MCF 10A (cell line): ENCODE results near the gene RAC3. TPM values are rescaled to one million over a fixed set of nuclear protein-coding genes. Genes with fewer than 3 reads are reported as not detected.

Source experiments
- BruUV-seq: library from RNA; stranded (reverse); fragments of 400-500 nt; replicated peaks from 2 replicates; lab custom pipeline; 2021; lab: Mats Ljungman, UMichigan
- CTCF ChIA-PET: fragments of 300-600 bp; sonication (Branson Sonifier 250); formaldehyde crosslinking; extraction: SDS; loops from one replicate; lab custom pipeline; 2021; ENCODE audit warnings: antibody characterized with exemption, inconsistent platforms; lab: Yijun Ruan, JAX
- POLR2A ChIA-PET: fragments of 300-600, 350-650 bp; sonication (Branson Sonifier 250); formaldehyde crosslinking; extraction: SDS; loops from one replicate; lab custom pipeline; 2020; ENCODE audit warnings: antibody characterized with exemption, inconsistent platforms; lab: Yijun Ruan, JAX
- DNase-seq: peaks from one replicate; pipeline ENCODE4 v3.0.0-alpha.2; 2018; ENCODE audit not compliant: unreplicated experiment
- H3K27ac Mint-ChIP-seq: one replicate; pipeline ENCODE4 v1.8.0; 2022; ENCODE audit warnings: mild to moderate bottlenecking, low read depth, mixed read lengths; ENCODE audit not compliant: unreplicated experiment
- H3K27me3 Mint-ChIP-seq: one replicate; pipeline ENCODE4 v1.8.0; 2022; ENCODE audit warnings: mixed read lengths; ENCODE audit not compliant: insufficient read depth, unreplicated experiment
- H3K36me3 Mint-ChIP-seq: one replicate; pipeline ENCODE4 v1.8.0; 2022; ENCODE audit warnings: mild to moderate bottlenecking, moderate library complexity, mixed read lengths; ENCODE audit not compliant: insufficient read depth, unreplicated experiment
- H3K4me1 Mint-ChIP-seq: one replicate; pipeline ENCODE4 v1.8.0; 2022; ENCODE audit warnings: mixed read lengths; ENCODE audit not compliant: insufficient read depth, unreplicated experiment
- H3K4me3 Mint-ChIP-seq: one replicate; pipeline ENCODE4 v1.8.0; 2022; ENCODE audit warnings: mild to moderate bottlenecking, moderate library complexity, mixed read lengths; ENCODE audit not compliant: unreplicated experiment
- H3K9me3 Mint-ChIP-seq: one replicate; pipeline ENCODE4 v1.8.0; 2022; ENCODE audit warnings: mixed read lengths; ENCODE audit not compliant: unreplicated experiment
- CTCF ChIP-seq: fragments of 200-600 bp; IDR thresholded peaks from one replicate; pipeline ENCODE4 v1.8.0; 2022; ENCODE audit warnings: antibody characterized with exemption, mild to moderate bottlenecking; ENCODE audit not compliant: unreplicated experiment
- intact Hi-C: fragments of 100-400 bp; cut with micrococcal nuclease; formaldehyde crosslinking; loops from 2 replicates; pipeline ENCODE4 v1.14.1; 2022
- total RNA-seq: library from RNA; stranded (reverse); gene quantifications from 2 replicates; pipeline ENCODE4 v1.2.3, GENCODE V29; 2022

Gene RAC3
- total RNA-seq, 1 experiment from 2014 or later, result 9.7 TPM

GRCh38 chr17:82051776-82052637, 20.5 kb downstream of the RAC3 start, which contains the start of the genes GPS1 and RFNG:
TSS of gene GPS1 (plus strand) at chr17:82051898. CDS start at chr17:82051932, 34 bp downstream.
TSS of gene RFNG (minus strand) at chr17:82051811. CDS start at chr17:82051766, 45 bp downstream.
- Mint-ChIP-seq H3K36me3 (peaks cover 30% of the 10 kb centered on the region), H3K4me1 (no peaks in the 10 kb centered on the region), H3K4me3 (peak within 1 kb of the TSS; percentile 75), H3K9me3 (no peaks in the 10 kb centered on the region), H3K27me3 (no peaks in the 10 kb centered on the region), H3K27ac (no peak within 1 kb of the TSS)
- intact Hi-C loops, result no loop called here
- TF ChIP-seq CTCF, result no peak
- ChIA-PET CTCF (interaction anchor here (0.5 to 2.0 kb wide), 4 partner anchors 16 to 273 kb away, joined by 3 to 7 read pairs (median 5); partner anchors contain the start of gene NOTUM), POLR2A (interaction anchor here (0.9 to 3.0 kb wide), 8 partner anchors 12 to 47 kb away, joined by 3 to 14 read pairs (median 5); partner anchors contain the start of genes CENPX, DCXR, DUS1L and FASN)
- DNase-seq, result peak; percentile 59
- BruUV-seq, result TSS peak; percentile 17

- peak overlapping the region; percentile 75 for H3K4me3 Mint-ChIP-seq
- intact Hi-C loops, result no loop called here
- CTCF ChIA-PET, result interaction anchor here (0.7 kb wide), 1 partner anchor 92 kb away, joined by 3 read pairs; the partner anchor contains the start of gene NOTUM
- no peak for TF ChIP-seq CTCF
- POLR2A ChIA-PET, result interaction anchor here (0.9 to 1.4 kb wide), 6 partner anchors 11 to 46 kb away, joined by 3 to 14 read pairs (median 5); partner anchors contain the start of genes CENPX, DCXR, DUS1L and FASN
- peaks cover 32% of the 10 kb centered on the region for H3K36me3 Mint-ChIP-seq
- no peaks in the 10 kb centered on the region for H3K27me3 Mint-ChIP-seq
- no peak overlapping the region for H3K27ac Mint-ChIP-seq
- H3K9me3 Mint-ChIP-seq, result no peaks in the 10 kb centered on the region
- DNase-seq, result no peak
- no TSS peak for BruUV-seq
- H3K4me1 Mint-ChIP-seq, result no peaks in the 10 kb centered on the region
Observed at GRCh38 chr17:82052638-82053059, 21.2 kb downstream of the RAC3 start.

GRCh38 chr17:82053130-82053529, 21.7 kb downstream of the RAC3 start:
- CTCF ChIA-PET, result no interaction called here
- Mint-ChIP-seq H3K4me3 (peak overlapping the region; percentile 75), H3K27me3 (no peaks in the 10 kb centered on the region), H3K9me3 (no peaks in the 10 kb centered on the region), H3K36me3 (peaks cover 33% of the 10 kb centered on the region), H3K27ac (no peak overlapping the region), H3K4me1 (no peaks in the 10 kb centered on the region)
- no peak for TF ChIP-seq CTCF
- intact Hi-C loops, result no loop called here
- no peak for DNase-seq
- POLR2A ChIA-PET, result interaction anchor here (0.8 to 2.2 kb wide), 7 partner anchors 12 to 45 kb away, joined by 3 to 14 read pairs (median 4); partner anchors contain the start of genes CENPX, DUS1L, FASN and LRRC45
- no TSS peak for BruUV-seq
